Prostate gland (tissue), 2 donors: ENCODE data around the gene SFXN3.

Experiments used
- POLR2A ChIP-seq: fragments of 450-650 bp; IDR thresholded peaks from one replicate; pipeline ENCODE4 v1.6.1; 2016; ENCODE audit warnings: antibody characterized with exemption, mild to moderate bottlenecking
- POLR2AphosphoS5 ChIP-seq: sonication (generic); formaldehyde crosslinking; IDR thresholded peaks from one replicate; pipeline ENCODE4 v1.6.1; 2017; ENCODE audit warnings: antibody characterized with exemption
- TF ChIP-seq, protein P1 (sequence below), 4 experiments: fragments of 200-600 bp in 2 of 4; fragments of 450-650 bp in 2 of 4; sonication (generic) in 2 of 4; IDR thresholded peaks; 1 replicate in 3 of 4; 2 replicates in 1 of 4; pipeline ENCODE4 v1.5.1; 2016 to 2019; ENCODE audit warnings: antibody characterized with exemption in 4 of 4, mild to moderate bottlenecking in 2 of 4, moderate library complexity in 2 of 4

DNA sequence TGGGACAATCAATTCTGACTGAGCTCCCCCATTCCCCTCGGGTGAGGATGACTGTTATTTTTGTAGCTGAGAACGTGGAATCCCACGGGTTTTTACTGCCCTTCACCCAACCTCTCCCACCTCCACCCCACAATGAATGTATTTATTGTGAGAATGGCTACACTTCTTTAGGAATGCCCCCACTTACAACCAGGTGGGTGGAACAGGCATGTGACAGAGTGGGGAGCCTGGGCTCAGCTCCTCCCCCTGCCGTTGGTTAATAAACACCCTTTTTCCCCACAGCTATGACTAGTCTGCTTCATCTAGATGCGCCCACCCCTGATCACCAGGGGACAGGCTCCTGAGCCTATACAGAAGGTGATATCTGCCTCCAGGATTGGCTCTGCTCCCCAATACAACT is 45.7 kb upstream of the SFXN3 start:
- TF ChIP-seq POLR2A (no peak), POLR2AphosphoS5 (no peak)
- TF ChIP-seq, protein P1, sequence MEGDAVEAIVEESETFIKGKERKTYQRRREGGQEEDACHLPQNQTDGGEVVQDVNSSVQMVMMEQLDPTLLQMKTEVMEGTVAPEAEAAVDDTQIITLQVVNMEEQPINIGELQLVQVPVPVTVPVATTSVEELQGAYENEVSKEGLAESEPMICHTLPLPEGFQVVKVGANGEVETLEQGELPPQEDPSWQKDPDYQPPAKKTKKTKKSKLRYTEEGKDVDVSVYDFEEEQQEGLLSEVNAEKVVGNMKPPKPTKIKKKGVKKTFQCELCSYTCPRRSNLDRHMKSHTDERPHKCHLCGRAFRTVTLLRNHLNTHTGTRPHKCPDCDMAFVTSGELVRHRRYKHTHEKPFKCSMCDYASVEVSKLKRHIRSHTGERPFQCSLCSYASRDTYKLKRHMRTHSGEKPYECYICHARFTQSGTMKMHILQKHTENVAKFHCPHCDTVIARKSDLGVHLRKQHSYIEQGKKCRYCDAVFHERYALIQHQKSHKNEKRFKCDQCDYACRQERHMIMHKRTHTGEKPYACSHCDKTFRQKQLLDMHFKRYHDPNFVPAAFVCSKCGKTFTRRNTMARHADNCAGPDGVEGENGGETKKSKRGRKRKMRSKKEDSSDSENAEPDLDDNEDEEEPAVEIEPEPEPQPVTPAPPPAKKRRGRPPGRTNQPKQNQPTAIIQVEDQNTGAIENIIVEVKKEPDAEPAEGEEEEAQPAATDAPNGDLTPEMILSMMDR (IDR thresholded peaks at IDR 0.05) = no peak
